Urothelium cell line (cell line): ENCODE data around the gene CHSY3.
"Not testable (repeated sequence)": the region's sequence is repeated elsewhere in the genome, so short reads cannot be mapped to it uniquely, and the experiment has no call there.

Experiments
- DNase-seq: peaks from one replicate; pipeline ENCODE4 v3.0.0; 2011; ENCODE audit warnings: low spot score, mixed read lengths
- FAIRE-seq: peaks from 2 replicates; lab custom pipeline; 2011; peaks lifted over from hg19 to GRCh38; lab: Jason Lieb, UNC

The CHSY3 gene

DNA sequence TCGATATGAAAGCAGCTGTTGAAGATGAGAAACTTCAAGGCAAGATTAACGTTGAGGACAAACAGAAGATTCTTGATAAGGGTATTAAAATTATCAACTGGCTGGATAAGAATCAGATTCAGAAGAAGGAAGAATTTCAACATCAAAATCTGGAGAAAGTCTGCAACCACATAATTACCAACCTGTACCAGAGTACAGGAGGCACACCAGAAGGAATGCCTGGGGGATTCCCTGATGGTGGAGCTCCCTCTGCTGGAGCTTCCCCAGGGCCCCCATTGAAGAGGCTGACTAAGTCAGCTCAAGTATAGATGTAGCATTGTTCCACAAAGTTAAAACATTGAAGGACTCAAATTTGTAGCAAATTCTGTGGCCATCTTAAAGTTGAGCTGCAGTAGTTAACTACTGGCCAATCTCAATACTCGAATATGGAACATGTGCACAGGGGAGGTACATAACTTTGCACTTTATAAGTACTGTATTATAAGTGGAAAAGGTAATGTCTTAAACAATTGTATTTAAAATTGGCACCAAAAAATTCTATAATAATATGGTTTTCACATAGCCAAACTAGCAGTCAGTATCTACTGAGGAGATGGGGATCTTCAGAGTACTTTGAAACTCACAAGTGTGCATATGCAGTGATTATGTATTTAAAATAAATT, 237.5 kb downstream of the CHSY3 start:
- DNase-seq, result peak; percentile 29
- no peak for FAIRE-seq

DNA sequence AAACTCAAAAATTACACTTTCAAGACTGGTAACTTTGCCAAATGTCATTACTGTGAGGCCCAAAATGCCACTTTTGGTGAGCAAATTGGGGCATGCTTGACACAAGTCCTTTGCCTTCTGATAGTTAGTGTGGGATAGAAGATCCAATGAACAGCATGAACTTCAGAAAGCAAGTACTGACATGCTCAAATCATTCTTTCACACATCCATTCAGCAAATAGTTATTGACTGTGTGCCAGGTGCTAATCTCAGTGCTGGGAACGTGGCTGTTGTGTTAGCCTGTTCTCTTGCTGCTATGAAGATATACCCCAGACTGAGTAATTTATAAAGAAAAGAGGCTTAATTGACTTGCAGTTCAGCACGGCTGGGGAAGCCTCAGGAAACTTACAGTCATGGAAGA, 247.0 kb downstream of the CHSY3 start:
- FAIRE-seq (no peak), DNase-seq (no peak)

DNA sequence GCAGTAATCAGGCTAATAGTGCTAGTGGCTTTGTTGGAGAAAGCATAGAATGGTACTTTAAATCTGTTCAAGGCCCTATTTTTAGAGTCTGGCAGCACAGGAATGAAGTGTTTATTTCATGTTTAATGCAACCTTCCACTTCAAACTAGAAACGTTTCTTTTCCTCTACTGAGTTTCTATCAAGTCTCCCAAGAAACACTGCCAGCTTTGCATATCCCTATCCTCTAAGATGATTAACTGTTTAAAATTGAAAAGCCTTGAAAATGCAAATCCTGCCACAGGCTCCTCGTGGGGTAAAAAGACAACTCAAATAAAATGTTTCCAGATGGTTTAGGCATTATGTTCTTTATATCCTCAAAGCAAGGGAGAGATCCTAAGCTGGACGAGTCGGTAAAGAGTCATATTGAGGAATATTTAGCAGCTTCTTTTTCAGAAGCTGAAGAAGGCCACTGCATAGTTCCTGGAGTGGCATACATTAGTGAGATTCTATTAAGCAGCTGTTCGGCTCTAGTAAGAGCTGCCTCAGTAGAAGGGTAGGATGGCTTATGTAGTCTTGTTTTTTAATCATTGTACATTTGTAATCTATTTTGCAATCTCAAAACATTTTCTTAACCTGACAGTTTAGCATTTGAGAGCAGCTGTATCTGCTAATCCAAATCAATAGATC, 251.2 kb downstream of the CHSY3 start:
- FAIRE-seq, result no peak
- DNase-seq, result no peak

DNA sequence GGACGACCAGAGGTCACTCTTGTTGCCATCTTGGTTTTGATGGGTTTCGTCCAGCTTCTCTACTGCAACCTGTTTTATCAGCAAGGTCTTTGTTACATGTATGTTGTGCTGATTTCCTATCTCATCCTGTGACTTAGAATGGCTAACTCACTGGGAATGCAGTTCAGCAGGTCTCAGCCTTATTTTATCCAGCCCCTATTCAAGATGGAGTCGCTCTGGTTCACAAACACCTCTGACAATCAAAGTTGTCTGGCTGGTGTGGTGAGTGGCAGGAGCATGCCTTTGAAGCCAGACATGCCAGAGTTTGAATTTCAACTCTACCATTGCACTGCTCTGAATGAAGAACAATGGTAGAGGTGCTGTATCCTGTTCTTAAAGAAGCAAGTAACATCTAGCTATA, 253.8 kb downstream of the CHSY3 start:
- no peak for FAIRE-seq

DNA sequence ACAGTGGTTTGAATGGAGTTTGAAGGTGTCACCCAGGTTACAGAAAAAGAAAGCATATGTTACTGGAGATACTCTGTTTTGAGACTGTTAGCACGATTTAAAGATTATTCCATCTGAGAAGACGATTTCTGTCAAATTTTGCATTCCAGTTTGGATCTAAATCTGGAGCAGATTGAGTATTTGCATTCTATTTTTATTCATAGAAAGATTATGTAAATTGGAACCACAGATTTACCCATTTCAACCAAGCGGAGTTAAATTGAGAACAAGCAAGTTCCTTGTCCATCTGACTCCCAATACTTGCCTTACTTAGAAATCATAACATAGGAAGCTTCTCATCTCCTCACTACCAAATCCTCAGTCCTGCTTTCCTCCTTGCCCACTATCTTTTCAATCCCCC, 255.7 kb downstream of the CHSY3 start:
- FAIRE-seq (no peak), DNase-seq (no peak)

More for the DNA sequence above, 253.8 kb downstream of the CHSY3 start:
- DNase-seq, result no peak

DNA sequence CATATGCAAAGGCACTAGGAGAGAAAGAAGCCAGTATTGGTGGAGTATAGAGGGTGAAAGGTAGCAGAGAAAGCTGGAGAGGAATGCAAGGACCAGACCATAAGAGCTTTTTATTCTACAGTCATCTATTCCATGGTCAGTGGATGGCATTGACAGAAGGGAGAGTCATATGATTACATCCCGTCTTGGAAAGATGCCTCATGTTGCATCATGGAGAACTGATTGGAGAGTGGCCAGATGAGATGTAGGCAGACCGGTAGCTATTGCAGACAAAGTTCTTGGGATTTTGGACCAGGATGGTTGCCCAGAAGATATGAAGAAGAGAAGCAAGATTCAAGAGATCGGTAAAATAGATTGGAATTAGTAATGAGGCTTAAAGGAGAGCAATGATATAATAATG, 260.7 kb downstream of the CHSY3 start:
- FAIRE-seq (no peak), DNase-seq (no peak)

DNA sequence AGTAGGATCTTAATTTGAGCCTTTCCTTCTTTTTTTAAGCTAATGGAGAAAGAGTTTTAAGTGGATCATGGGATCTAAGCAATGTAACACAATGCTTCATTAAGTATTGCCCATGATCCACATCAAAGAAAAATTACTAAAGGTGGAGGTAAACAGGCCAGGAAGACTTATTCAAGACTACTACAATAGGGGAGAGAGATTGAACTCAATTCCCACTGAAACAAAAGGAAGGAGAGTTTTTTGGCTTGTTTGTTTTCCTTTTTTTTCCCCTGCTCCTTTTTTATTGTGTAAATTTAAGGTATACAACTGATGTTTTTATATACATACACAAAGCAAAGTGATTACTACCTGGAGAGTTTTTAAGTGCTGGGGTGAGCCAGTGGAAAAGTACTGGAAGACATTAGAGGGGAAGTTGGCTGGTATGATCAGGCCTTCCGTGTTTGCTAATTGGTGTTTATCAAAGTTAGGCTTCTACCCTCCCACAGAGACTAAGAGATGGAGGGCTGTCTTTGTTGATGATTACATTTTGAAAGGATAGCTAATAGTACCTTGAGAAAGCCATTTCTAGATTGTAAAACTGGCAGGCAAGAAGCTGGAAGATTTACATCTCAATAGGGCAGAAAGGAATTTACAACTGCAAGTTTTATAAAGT, 262.7 kb downstream of the CHSY3 start:
- no peak for DNase-seq
- FAIRE-seq, result no peak

DNA sequence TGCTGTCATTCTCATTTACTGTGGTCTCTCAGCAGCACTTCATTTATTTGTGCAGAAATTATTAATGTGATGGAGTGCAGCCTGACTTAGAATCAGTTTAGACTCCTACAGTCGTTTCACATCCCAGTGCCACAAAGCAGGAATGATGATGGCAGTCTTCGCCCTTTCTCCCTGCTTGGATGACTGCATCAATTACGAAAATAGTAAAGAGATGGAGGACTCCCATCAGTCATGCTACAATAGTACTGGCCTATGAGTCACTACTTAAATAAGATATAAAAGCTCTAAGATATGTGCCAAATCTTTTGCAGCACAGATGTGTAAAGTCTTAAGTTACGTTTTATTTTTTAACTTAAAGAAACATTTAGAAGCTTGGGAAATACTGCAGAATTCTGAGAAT, 263.9 kb downstream of the CHSY3 start:
- FAIRE-seq (no peak), DNase-seq (no peak)

DNA sequence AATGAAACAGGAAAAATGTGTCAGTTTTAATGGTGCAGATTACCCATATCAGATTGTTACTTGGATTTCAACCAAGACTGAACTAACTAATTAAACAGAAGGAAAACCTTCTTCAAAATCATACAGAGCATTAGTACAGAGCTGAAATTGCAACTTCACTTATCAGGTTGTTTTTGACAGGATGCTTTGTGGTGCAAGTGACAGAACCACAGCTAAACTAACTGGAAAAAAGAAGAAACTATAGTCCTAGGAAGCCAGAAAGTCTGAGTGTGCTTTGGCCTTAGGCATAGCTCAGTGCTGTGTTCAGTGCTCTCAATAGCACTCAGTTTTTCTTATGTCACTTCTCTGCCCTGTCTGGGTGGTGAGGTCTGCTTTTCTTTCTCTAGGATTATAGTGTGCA, 267.4 kb downstream of the CHSY3 start:
- DNase-seq (no peak), FAIRE-seq (no peak)

DNA sequence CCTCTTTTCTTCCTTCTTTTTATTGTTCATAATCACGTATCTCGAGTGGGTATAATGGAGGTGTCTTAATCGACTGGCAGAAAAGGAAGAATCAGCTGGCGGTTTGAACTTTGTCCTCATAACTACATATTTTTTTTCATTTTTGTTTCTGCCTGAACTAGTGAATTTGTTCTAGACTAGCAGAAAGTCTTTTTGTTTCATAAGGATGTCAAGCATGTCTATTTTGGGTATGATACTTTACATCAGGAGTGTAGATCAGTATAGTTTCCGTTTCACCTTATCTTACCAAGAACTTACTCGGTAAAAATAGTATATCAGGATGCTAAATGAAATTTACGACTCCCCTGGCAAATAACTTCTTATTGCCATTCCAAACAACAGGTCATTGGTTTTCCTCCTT, 278.9 kb downstream of the CHSY3 start:
- no peak for DNase-seq
- no peak for FAIRE-seq

DNA sequence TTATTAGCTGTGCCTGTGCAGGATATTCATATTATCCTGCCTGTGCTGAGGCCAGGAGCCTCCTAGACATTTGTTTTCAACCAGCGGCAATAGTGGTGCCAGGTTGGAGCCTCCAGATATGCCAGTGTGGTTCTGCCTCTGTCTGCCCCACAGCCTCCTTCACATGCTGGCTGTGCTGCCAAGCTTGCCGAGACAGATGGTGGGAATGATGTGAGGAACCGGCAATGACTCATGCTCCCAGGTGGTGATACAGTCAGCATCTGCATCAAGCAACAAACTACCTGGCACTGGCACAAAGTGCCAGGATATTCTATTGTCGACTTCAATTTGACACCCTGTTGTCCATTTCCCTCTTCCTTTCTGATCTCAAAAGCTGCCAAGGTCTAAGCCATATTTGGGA, 285.7 kb downstream of the CHSY3 start:
- DNase-seq (peak; percentile 50), FAIRE-seq (no peak)

DNA sequence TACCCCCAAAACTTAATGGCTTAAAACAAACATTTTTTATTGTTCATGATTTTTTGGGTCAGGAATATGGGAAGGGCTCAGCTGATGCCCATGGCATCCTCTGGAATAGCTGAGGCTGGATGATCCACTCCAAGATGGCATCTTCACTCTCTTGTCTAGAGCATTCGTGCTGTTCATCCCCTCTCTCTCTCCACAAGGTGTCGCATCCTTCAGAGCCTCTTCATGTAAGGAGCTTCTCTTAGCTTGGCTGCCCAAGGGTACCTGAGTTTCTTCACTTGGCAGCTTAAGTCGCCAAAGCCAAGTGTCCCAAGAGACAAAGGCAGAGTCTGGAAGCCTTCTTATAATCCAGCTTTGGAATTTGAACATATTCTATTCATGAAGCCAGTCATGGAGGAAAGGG, 294.7 kb downstream of the CHSY3 start:
- peak; percentile 39 for DNase-seq
- no peak for FAIRE-seq

DNA sequence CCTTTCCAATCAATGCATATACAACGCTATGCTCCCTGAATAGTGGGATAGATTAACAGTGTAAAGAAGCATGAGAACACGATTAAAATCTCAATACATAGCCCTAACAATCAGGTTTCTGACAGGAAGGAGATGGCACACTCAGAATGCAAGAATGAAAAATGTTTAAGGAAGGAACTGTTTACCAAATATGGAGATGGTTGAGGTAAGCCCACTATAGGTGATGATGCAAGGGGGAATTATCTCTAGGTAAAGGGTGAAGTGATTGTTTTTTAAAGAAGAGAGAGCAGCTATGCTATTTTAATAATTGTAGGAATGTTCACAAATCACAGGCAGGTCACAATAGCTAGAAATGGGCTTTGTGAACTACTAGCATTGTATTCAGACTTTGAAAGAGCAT, 302.4 kb downstream of the CHSY3 start:
- DNase-seq (no peak), FAIRE-seq (no peak)

DNA sequence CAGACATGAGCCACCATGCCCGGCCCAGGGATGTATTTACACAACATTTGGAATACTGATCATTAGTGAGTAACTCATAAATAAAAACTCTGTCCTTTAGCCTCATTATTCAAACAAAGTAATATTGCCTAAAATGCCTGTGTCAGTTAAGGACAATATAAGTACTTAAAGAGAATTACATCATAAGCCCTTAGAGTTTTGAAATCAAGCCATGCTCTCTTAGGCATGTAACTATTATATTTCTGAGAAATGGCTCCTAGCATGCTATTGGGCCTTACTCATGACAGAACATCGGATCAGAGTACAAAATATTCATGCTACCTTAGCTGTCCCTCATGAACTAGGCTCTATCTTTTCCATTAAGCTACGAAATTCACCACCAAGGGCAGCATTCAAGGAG, 309.3 kb downstream of the CHSY3 start:
- DNase-seq (no peak), FAIRE-seq (no peak)

DNA sequence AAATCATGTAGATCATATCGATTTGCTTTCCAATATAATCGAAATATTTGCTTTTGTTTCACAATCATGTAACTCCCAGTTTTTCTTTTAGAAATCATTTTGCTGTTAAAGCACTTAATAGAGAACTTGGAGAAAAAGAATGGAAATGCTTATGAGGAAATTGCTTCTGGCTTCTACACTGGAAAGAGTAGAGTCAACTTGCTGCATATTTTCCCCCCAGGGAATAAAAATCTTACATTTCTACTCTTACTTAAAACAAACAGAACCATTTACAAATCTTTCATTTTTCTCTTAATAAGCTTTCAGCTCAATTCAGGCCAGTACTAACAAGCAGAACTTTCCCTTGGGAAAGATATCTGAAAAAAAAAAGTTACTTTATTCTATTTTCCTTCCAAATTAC, 312.0 kb downstream of the CHSY3 start:
- no peak for FAIRE-seq
- no peak for DNase-seq

DNA sequence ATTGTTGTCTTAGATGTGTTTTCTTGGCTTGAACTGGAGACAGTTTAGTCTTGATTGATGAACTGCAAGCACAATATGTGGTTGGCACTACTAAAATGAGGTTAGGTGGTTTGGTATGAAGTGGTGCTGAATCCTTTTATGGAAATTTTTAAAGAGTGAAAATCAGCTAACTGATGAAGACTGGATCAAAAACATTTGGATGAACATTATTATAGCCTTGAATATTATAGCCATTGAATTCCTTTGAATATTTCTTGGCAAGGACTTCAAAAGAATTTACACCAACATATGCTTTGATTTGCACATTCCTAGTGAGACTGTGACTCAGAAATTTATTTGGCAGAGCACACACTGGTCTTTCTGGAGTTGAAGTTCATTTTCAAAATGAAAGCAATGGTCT, 318.3 kb downstream of the CHSY3 start:
- peak; percentile 17 for DNase-seq
- no peak for FAIRE-seq

DNA sequence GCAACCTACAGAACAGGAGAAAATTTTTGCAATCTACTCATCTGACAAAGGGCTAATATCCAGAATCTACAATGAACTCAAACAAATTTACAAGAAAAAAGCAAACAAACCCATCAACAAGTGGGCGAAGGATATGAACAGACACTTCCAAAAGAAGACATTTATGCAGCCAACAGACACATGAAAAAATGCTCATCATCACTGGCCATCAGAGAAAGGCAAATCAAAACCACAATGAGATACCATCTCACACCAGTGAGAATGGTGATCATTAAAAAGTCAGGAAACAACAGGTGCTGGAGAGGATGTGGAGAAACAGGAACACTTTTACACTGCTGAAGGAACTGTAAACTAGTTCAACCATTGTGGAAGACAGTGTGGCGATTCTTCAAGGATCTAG, 322.3 kb downstream of the CHSY3 start:
- not testable (repeated sequence) for DNase-seq, FAIRE-seq

DNA sequence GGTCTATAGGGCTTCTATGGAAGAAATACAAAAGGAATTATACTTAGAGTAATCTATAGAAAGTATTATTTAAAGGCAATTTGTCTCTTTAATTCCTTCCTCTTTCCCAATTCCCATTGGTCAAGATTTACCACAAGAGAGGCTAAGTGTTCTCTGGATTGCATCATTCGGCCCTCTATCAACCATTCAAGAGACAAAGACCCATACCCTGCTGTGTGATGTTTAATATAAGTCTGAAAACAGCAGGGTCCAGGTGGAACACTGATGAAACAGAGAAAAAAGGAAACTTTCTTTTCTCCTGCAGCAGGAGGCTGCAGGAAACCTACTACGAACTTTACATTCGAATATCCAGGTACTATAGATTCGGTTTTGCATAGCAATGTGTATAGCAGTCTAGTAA, 323.4 kb downstream of the CHSY3 start:
- FAIRE-seq (no peak), DNase-seq (no peak)

DNA sequence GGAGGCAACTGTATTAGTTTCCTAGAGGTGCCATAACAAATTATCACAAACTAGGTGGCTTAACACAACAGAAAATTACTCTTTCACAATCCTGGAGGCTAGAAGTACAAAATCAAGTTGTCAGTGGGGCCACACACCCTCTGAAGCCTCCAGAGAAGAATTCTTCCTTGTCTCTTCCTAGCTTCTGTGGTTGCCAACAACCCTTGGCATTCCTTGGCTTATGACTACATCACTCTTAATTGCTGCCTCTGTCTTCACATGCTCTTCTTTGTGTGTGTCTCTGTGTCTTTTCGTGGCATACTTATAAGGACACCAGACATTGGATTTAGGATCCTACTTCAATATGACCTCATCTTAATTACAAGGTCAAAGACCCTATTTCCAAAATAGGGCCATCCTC, 327.5 kb downstream of the CHSY3 start:
- DNase-seq, result no peak
- no peak for FAIRE-seq

DNA sequence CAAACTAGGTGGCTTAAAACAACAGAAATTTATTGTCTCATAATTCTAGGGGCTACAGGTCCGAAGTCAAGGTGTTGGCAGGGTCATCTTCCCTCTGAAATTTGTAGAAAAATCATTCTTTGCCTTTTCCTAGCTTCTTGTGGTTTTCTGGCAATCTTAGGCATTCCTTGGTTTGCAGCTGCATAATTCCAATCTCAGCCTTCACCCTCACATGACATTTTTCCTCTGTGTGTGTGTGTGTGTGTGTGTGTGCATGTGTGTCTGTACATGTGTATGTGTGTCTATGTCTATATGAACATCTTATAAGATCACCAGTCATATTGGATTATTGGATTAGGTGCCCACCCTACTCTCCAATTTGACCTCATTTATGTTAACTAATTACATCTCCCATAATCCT, 330.6 kb downstream of the CHSY3 start:
- DNase-seq (no peak), FAIRE-seq (no peak)
